Femur (tissue), 1 donor: ENCODE measurements around the gene SLC2A14.
"Not testable (repeated sequence)": the region's sequence is repeated elsewhere in the genome, so short reads cannot be mapped to it uniquely, and the experiment has no call there.

Experiments used
- DNase-seq: peaks from one replicate; pipeline ENCODE4 v3.0.0-alpha.2; 2017

SLC2A14 gene

DNA sequence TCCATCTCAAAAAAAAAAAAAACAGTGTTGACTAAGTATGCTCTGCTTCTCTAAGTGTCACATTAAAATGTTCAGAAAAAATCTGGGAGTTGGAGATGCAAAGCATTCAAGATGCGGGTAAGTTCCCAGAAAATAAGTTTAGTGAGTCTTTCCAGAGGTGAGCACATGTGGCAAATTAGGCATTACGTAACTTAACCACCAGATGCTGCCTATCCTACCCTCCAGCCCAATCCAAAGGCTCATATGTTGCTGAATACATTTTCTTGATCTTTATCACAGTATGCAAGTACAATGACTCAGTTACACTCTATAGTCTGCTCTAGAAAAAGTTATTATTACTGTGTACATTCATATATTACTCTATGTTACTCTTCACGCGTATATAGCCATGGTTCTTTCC lies 3.6 kb downstream of the SLC2A14 start:
- DNase-seq, result no peak

DNA sequence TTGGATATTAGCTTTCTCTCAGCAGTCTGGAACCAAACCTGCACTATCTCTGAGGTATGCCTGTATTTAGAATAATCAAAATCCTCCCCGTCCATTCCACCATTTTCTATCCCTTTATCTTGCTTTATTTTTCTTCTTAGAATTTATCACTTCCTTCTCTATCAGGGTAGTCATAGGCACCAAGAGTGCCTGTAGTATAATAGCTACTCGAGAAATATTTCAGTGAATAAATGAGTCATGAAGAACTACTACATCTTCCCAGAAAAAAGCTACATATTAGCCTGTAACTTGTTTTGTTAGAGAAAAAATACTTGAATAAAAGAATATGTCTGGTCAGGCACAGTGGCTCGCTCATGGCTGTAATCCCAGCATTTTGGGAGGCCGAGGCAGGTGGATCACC lies 4.3 kb downstream of the SLC2A14 start:
- DNase-seq, result no peak

DNA sequence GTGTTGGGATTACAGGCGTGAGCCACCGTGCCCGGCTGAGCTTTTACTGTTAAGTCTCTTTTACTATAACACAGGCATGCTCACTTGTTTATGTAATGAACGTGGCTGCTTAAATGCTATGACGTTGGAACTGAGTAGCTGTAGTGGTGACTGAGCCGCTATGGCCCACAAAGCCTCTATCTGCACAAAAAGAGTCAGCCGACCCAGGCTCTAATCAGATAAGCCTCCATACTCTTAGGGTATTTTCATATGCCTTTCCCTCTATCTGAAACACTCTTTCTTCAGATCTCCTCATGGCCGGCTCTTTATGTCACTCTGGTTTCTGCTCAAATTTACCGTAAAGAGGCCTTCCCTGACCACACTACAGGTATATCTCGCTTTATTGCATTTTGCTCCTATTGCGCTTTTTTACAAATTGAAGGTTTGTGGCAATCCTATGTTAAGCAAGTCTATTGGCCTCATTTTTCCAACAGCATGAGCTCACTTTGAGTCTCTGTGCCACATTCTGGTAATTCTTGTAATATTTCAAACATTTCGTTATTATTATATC lies 8.0 kb downstream of the SLC2A14 start:
- no peak for DNase-seq

DNA sequence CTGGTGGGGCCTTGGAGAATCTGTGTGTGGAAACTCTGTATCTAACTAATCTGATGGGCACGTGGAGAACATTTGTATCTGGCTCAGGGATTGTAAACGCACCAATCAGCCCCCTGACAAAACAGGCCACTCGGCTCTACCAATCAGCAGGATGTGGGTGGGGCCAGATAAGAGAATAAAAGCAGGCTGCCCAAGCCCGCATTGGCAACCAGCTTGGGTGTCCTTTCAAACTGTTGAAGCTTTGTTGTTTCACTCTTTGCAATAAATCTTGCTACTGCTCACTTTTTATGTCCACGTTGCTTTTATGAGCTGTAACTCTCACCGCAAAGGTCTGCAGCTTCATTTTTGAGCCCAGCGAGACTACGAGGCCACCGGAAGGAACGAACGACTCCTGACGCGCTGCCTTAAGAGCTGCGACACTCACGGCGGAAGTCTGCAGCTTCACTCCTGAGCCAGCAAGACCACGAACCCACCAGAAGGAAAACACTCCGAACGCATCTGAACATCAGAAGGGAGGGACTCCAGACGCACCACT lies 9.8 kb downstream of the SLC2A14 start:
- DNase-seq, result not testable (repeated sequence)

DNA sequence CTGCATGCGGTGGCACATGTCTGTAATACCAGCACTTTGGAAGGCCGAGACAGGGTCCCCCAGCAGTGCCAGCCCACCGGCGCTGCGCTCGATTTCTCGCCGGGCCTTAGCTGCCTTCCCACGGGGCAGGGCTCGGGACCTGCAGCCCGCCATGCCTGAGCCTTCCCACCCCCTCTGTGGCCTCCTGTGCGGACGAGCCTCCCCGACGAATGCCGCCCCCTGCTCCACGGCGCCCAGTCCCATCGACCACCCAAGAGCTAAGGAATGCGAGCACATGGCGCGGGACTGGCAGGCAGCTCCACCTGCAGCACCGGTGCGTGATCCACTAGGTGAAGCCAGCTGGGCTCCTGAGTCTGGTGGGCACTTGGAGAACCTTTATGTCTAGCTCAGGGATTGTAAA lies 10.4 kb downstream of the SLC2A14 start:
- DNase-seq, result not testable (repeated sequence)

DNA sequence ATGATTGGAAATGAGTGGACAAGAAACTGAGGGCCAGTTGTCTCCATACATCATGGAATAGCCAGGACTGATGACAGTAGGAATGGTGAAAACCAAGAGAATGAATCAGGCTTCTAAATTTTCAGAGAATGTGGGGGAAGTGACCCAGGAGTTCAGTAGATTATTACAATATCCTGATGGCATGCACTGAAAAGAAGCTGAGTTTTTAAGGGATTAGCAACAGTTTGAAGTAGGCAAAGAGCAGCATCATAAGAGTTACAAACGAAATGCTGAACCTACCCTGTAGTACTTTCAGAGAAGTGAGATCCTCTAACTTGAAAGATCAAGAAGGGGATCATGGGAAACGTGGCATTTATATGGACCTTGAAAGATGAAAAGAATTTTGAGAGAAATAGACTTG lies 13.2 kb downstream of the SLC2A14 start:
- DNase-seq, result no peak

DNA sequence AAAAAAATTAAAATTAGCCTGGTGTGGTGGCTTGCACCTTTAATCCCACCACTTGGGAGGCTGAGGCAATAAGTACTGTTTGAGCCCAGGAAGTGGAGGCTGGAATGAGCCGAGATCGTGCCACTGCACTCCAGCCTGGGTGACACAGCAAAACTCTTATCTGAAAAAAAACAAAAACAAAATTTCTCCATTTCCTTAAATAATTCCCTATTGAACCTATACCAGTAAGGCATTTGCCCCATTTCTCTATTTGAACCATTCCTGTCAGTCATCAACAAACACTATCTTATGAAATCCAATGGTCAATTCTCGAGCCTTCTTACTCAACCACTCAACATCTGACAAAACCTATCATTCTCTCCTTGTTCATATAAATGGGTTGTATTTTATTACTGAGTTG lies 14.7 kb downstream of the SLC2A14 start:
- no peak for DNase-seq

DNA sequence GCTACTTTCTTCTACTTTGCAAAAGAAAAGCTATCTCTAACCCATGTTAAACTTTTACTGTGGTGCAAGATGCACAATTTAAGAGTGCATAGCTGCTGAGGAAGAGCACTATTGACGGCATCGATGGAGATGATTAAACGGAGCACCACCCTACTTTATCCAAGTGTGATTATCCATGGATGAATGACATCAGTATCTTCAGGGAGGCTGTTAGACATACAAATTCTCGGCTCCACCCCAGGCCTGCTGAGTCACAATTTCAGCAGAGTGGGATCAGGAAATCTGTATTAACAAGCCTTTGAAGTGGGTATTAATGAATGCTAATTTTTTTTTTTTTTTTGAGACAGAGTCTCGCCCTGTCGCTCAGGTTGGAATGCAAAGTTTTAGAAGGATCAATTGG lies 16.2 kb downstream of the SLC2A14 start:
- no peak for DNase-seq

DNA sequence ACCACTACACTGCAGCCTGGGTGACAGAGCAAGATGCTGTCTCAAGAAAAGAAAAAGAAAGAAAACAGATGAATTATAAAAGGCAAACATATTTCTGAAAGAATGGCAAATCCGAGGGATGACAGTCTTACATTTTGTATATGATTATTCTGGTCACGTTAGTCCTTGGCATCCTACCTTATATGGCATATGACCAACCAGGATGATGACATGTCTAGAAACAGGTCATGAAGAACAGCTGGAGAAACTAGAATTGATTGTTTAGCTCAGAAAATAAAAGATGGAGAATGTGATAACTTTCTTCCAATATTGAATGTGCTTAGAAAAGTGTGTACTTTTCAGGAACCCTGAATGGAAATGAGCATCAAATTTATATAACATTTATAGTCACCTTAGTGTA lies 19.2 kb downstream of the SLC2A14 start:
- no peak for DNase-seq

DNA sequence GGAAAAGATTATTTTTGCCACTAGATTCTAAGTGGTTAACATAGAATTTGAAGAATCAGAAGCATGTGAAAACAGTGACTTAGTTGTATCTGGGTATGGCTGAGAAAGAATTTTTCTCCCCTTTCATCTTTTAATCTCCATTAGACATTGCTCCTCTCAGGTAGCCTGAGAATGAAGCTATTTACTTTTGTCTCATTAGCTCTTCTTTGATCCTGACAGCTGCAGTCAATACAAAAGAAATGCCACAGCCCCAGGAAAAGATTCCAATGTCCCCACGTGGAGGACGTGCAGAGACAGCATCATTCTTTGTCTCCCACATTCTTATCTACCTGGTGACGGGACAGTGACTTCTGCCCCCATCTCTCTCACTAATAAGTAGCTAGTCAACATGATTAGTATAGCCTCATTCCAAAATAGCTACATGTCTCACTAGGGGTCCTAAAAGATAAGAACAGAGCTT lies 21.1 kb downstream of the SLC2A14 start:
- not testable (repeated sequence) for DNase-seq

DNA sequence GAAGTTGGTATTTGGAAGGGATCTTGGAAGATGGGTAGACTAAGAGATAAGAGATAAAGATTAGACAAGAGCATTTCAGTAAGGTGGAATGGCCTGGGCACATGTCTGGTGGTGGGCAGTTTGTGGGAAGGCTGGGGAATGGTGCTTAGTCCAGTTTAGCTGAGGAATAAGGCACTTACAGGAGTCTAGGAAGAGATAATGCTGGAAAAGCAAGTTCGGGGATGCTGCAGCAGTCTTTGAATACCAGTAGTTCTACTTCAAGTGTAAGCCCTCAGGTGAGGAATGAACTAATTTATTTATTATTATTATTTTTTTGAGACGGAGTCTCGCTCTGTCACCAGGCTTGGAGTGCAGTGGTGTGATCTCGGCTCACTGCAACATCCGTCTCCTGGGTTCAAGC lies 22.6 kb downstream of the SLC2A14 start:
- DNase-seq, result not testable (repeated sequence)

DNA sequence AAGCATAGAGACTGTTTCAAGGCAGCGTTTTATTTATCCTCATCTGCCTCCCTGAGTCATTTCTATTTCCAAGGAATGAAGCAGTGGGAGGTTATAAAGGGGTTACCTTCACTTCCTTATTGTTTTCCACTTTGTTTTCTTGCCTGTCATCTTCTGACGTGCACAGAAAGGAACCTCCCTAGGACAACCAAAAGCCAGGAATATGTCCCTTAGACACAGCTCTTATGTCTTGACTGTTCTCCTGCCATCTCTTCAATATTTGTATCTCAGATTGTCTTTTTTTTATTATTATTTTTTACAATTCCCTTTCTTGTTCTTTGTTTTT lies 24.7 kb downstream of the SLC2A14 start:
- not testable (repeated sequence) for DNase-seq

DNA sequence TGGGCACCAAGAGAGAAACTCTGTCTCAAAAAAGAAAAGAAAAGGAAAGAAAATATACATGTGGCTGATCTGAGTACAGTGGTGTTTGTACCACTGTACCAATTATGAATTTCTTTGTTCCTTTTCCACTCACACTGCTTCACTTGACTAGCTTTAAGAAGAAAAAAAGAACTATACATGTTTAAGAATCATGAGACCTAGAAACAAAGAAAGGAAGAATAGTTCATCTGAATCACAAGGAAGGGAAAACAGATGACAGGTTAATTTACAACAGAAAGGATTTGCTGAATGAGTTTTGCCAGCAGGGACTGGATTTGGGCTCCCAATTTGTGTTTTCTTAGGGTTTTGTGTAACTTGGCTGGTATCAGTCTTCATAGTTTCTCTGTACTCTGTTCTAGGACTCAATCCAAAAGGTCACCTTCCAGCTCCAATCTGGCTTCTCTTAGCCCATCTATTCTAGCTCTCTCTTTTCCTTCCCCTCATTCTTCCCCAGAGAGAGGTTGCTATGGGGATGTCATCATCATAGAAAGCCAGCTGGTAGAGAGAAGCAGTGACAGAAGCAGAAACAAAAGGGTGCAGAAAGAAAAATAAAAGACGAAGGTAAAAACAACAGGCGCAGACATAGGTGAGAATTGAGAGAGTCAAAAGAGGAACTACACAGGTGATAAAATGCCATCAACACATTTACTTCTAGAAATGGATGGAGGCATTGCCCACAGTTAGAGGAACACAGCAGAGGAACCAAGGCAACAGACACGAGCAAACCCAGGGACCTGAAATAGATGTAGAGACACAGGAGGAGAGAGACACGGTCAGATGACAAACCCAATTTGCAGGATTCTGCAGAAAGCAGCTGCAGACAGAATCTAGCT lies 25.3 kb downstream of the SLC2A14 start:
- DNase-seq, result not testable (repeated sequence)

DNA sequence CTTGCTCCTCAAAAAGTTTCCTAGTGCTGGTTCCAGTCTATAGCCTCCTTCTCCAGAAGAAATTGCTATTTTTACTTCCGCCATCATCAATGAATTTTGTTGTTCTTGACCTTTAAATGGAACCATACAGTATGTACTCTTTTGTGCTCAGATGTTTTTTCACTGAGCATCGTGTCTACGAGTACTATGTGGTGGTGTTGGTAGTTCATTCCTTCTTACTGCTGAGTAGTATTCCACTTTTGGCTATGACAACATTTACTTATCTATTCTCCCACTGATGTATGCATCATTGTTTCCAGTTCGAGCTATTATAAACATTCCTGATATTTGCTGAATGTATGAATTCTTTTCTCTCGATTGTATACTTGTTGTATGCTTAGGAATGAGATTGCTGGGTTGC lies 28.6 kb downstream of the SLC2A14 start:
- DNase-seq, result no peak

DNA sequence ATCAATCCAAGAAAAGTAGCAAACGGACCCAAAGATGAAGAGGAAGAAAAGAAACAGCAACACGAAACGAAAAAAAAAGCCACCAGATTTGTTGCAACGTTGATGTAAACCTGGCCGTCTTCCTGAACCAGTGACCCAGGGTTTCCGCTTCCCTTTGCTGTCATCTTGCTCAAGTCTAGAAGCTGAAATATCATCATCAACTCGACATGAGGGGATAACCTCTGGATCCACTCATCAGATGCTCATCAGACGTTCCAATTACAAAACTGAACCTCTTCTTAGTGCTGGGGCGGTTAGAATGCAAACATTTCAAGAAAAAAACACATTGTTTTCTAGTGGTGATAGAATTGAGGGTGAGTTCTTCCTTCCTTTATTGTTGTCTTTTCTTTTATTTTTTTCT lies 29.1 kb downstream of the SLC2A14 start:
- not testable (repeated sequence) for DNase-seq

DNA sequence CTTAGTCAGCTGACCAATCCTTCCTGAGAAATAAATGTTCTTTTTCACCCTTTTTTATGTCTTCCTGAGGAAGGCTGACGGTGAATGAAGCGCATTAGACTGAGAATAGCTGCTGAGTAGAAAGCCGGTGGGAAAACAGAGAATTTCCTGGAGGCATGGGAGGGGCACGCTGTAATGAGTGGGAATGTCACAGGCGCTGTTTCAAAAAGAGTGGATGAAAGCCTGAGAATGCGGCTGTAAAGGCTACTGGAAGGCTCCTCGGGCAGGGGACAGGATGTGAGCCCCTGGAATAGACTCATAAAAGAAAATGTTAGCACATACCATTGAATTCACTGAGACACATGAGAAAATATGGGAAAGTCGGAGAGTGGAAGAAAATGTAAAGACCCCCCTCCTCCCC lies 29.6 kb downstream of the SLC2A14 start:
- peak; percentile 33 for DNase-seq

DNA sequence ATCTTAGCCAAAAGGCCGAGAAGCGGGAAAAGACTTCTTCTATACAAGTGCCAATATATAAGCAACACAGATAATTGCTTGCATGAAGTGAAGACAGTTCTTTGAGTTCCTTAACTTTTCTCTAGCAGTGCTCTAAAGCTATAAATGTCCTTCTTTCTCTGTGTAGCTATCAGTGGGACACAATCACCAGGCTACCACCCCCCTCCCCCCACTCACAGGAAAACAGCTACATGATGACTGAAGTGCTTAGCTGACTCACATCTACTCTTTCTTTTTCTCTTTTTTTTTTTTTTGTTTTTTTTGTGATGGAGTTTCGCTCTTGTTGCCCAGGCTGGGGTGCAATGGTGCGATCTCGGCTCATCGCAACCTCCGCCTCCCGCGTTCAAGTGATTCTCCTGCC lies 30.3 kb downstream of the SLC2A14 start:
- not testable (repeated sequence) for DNase-seq

DNA sequence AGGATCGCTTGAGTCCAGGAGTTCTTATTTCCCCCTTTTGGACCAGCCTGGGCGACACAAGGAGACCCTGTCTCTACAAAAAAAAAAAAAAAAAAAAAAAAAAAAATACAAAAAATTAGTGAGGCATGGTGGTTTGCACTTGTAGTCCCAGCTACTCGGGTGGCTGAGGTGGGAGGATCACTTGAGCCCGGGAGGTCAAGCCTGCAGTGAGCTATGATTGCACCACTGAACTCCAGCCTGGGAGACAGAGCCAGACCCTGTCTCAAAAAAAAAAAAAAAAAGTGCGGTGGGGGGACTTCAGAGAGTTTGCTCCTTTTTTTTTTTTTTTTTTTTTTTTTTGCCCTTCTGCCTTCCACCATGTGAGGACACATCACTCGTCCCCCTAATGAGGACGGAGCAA lies 32.9 kb downstream of the SLC2A14 start:
- DNase-seq, result not testable (repeated sequence)

DNA sequence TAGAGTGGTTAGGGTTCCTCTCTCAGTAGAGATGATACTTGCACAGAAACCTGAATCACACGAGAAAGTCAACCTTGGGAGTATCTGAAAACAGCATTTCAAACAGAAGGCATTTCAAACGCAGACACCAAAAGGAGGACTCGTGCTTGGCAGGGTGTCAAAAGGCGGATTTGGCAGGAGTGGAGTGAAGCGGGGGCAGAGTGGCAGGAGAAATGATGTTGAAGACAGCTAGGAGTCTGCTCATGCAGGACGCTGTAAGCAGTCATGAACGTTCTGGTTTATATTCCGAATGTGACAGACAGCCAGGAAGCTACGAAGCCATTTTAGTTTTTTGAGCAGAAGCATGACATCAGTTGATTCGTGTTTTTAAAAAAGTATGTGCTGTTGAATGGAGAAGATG lies 33.5 kb downstream of the SLC2A14 start:
- DNase-seq, result not testable (repeated sequence)

DNA sequence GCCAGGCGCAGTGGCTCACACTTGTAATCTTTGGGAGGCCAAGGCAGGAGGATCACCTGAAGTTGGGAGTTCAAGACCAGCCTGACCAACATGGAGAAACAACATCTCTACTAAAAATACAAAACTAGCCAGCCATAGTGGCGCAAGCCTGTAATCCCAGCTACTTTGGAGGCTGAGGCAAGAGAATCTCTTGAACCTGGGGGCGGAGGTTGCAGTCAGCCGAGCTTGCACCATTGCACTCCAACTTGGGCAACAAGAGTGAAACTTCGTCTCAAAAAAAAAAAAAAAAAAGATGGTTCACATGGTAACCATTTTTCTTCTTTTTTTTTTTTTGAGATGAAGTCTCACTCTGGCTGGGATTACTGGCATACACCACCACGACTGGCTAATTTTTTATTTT lies 35.3 kb downstream of the SLC2A14 start:
- DNase-seq, result no peak

DNA sequence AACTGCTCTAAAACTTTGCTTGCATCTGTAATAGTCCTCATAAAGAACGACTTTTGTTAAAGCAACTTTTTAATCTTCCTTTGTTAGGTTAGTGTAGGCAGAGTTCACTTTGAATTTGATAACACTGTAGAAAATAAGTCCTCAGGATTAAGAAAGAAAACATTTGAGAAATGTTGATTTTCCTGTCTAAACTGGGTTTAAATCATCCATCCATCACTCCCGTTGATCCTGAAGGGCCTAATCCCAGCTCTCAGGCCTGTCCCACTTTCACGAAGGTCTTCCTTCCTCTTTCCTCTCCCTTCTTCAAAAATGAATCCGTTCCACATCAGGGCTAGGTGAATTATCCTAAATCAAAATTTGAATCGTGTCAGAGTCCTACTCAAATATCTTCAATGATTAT lies 36.9 kb downstream of the SLC2A14 start:
- DNase-seq, result no peak

DNA sequence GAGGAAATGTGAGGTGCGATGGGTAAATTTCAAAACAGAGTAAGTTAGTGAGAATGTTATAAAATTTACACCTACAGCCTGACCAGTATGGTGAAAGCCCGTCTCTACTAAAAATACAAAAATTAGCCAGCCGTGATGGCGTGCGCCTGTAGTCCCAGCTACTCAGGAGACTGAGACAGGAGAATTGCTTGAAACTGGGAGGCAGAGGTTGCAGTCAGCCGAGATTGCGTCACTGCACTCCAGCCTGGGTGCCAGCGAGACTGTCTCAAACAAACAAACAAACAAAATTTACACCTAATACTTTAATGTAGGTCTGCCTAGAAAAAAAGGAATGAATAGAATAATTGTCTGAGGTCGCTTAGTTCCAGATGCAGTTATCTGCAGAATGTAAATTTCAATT lies 37.6 kb downstream of the SLC2A14 start:
- DNase-seq, result no peak

DNA sequence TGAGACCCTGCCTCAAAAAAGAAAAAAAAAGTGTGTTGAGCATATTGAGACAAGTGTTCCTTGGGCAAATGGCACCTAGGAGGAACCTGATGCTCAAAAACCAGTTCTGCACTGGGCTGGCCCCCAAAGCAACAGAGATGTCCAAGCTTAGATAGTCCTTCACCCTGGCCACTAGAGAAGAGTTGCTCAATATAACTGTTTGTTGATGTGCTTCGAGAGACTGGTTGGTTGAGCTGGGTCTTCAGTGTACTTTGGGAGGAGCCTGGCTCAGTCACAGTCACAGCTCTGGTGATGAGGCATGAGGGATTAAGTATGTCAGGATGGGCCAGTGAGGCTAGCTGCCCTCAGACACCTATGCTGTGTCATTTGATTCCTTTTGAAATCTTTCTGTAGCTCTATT lies 38.0 kb downstream of the SLC2A14 start:
- no peak for DNase-seq

DNA sequence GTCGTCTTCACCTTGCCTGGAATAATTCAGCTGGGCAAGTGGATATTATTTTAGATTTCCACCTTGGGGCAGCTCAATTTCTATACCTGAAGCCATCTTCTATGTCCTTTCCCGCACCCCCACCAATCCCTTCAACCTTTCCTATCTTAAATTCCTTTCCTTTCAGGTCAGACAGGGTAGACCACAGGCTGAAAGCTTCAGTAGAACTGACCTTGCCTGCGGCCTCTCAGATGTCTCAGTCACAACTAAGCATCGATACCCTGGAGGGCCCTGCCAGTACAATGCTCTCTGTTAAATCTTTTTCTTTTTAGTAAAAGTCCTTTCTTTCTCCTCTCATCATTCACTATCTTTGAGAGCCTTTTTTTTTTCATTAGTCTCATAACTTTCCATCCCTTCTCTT lies 38.9 kb downstream of the SLC2A14 start:
- no peak for DNase-seq
